SK-N-MC (cell line): ENCODE measurements around the gene ARHGAP18.

Source experiments
- EZH2 ChIP-seq: fragments of 200-600 bp; sonication (generic); IDR thresholded peaks from one replicate; pipeline ENCODE4 v1.6.1; 2017; ENCODE audit warnings: antibody characterized with exemption
- POLR2AphosphoS5 ChIP-seq: IDR thresholded peaks from 2 replicates; pipeline ENCODE4 v1.6.1; 2012; ENCODE audit warnings: mild to moderate bottlenecking, low read depth, low read length, borderline replicate concordance

DNA sequence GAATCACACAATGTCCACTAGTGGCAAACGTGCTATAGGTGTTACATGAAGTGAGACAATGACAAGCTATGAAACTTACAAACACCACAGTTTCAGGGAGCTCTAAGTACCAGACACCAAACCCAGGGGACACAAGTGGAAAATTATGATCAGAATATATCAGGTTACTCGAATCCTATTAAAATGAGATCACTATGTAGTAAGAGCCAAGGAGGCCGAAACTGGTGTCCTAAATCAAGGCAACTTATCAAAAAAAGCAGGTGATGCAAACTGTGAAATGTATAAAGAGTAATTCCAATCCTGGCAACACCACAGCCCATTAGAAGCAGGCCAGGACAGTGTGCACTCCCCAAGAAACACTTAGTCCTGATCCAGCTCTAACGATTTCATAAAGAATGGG lies 100.3 kb downstream of the ARHGAP18 start:
- TF ChIP-seq EZH2, result no peak
- TF ChIP-seq POLR2AphosphoS5, result no peak
